Fibroblast of lung (primary cell): ENCODE measurements around the gene KRT37. TPM values are rescaled to one million over a fixed set of nuclear protein-coding genes. Genes with fewer than 3 reads are reported as not detected.

Experiments used
- DNase-seq, 2 donors: peaks; one replicate each; pipeline versions ENCODE4 v3.0.0 to v3.0.0-alpha.2; 2010; ENCODE audit warnings: low read depth in 2 of 2
- H2AFZ ChIP-seq: 2 replicates; pipeline ENCODE4 v1.5.1; 2012; ENCODE audit warnings: low read length, control low read depth, inconsistent platforms
- H3K27ac ChIP-seq: 2 replicates; pipeline ENCODE4 v1.5.1; 2011; ENCODE audit warnings: low read length, control low read depth; ENCODE audit not compliant: insufficient read depth
- H3K27me3 ChIP-seq: 2 replicates; pipeline ENCODE4 v1.5.1; 2011; ENCODE audit warnings: mild to moderate bottlenecking, low read length; ENCODE audit not compliant: control insufficient read depth, insufficient read depth
- H3K36me3 ChIP-seq: 2 replicates; pipeline ENCODE4 v1.5.1; 2011; ENCODE audit warnings: low read length; ENCODE audit not compliant: control insufficient read depth, insufficient read depth
- H3K4me1 ChIP-seq: 2 replicates; pipeline ENCODE4 v1.5.1; 2011; ENCODE audit warnings: low read length; ENCODE audit not compliant: control insufficient read depth, insufficient read depth; ENCODE audit errors: extremely low read depth
- H3K4me2 ChIP-seq: 2 replicates; pipeline ENCODE4 v1.5.1; 2011; ENCODE audit warnings: low read length, control low read depth; ENCODE audit not compliant: insufficient read depth; ENCODE audit errors: extremely low read depth
- H3K4me3 ChIP-seq, 4 experiments: fragments of 200-600 bp in 1 of 4; sonication (generic) in 1 of 4; replicated peaks in 1 of 4; 2 replicates each; pipeline ENCODE4 v1.5.1; 2011 to 2016; ENCODE audit warnings: low read length in 4 of 4, low read depth in 3 of 4, mild to moderate bottlenecking in 3 of 4, control low read depth in 2 of 4, inconsistent platforms in 1 of 4, mixed read lengths in 1 of 4; ENCODE audit not compliant: insufficient read depth in 1 of 4; ENCODE audit errors: control extremely low read depth in 1 of 4
- H3K79me2 ChIP-seq: 2 replicates; pipeline ENCODE4 v1.5.1; 2012; ENCODE audit warnings: mild to moderate bottlenecking, low read length, inconsistent platforms; ENCODE audit not compliant: control insufficient read depth, insufficient read depth
- H3K9ac ChIP-seq: 2 replicates; pipeline ENCODE4 v1.5.1; 2011; ENCODE audit warnings: mild to moderate bottlenecking, low read length, control low read depth; ENCODE audit not compliant: insufficient read depth
- H3K9me3 ChIP-seq: 2 replicates; pipeline ENCODE4 v1.5.1; 2012; ENCODE audit warnings: low read depth, low read length; ENCODE audit not compliant: control insufficient read depth, insufficient read depth
- H4K20me1 ChIP-seq: 2 replicates; pipeline ENCODE4 v1.5.1; 2011; ENCODE audit warnings: low read length; ENCODE audit not compliant: control insufficient read depth, insufficient read depth; ENCODE audit errors: extremely low read depth
- EZH2 ChIP-seq: IDR thresholded peaks from 2 replicates; pipeline ENCODE4 v1.5.1; 2012; ENCODE audit warnings: low read length, control low read depth, mild to moderate bottlenecking; ENCODE audit errors: missing control alignments
- polyA plus RNA-seq, 2 donors: library from polyadenylated mRNA; depleted of rRNA in 1 of 2; stranded (reverse) in 1 of 2; unstranded in 1 of 2; fragments of >200 nt; gene quantifications; 2 replicates each; pipeline ENCODE4 v1.2.1, GENCODE V29; 2011 to 2012; ENCODE audit warnings: missing spikeins in 1 of 2
- total RNA-seq: library from RNA; depleted of rRNA; stranded (reverse); fragments of >200 nt; gene quantifications from 2 replicates; pipeline ENCODE4 v1.2.1, GENCODE V29; 2014
- TF ChIP-seq, protein P1 (sequence below), 2 donors: IDR thresholded peaks in 1 of 2; conservative IDR thresholded peaks in 1 of 2; 1 replicate in 1 of 2; 2 replicates in 1 of 2; pipeline ENCODE4 v1.5.1; 2011 to 2012; ENCODE audit warnings: low read length in 2 of 2, control low read depth in 1 of 2, inconsistent platforms in 1 of 2, low read depth in 1 of 2, mild to moderate bottlenecking in 1 of 2

KRT37 gene
- total and polyA plus RNA-seq, 2 donors (not counting 1 experiment from before 2014, with no cell fraction given): not detected

DNA sequence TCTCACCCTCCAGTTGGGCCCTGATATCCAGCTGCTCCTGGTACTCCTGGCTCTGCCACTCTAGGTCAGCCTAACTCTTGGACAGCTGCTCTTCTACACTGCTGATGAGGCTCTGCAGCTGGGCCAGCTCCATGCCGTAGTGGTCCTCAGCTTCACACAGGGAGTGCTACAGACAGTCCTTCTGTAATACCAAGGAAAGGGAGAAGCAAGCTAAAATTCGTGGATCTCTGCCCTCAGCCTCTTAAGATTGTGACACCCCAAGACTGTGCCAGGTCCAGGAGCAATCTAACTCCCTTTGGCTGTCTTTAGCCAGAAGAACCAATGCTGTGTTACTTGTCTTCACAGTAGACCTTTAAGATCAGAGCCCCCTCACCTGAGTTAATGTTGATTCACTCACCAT is 24.1 kb upstream of the KRT37 start:
- Histone ChIP-seq H3K4me3 (no peak overlapping the region), H3K4me2 (no peak overlapping the region), H2AFZ (no peak overlapping the region), H3K79me2 (no peaks in the 10 kb centered on the region), H3K27me3 (peaks cover 2% of the 10 kb centered on the region), H4K20me1 (no peaks in the 10 kb centered on the region), H3K9me3 (no peaks in the 10 kb centered on the region), H3K27ac (no peak overlapping the region), H3K4me1 (peaks cover 2% of the 10 kb centered on the region), H3K36me3 (no peaks in the 10 kb centered on the region), H3K9ac (no peak overlapping the region)
- TF ChIP-seq, protein P1, sequence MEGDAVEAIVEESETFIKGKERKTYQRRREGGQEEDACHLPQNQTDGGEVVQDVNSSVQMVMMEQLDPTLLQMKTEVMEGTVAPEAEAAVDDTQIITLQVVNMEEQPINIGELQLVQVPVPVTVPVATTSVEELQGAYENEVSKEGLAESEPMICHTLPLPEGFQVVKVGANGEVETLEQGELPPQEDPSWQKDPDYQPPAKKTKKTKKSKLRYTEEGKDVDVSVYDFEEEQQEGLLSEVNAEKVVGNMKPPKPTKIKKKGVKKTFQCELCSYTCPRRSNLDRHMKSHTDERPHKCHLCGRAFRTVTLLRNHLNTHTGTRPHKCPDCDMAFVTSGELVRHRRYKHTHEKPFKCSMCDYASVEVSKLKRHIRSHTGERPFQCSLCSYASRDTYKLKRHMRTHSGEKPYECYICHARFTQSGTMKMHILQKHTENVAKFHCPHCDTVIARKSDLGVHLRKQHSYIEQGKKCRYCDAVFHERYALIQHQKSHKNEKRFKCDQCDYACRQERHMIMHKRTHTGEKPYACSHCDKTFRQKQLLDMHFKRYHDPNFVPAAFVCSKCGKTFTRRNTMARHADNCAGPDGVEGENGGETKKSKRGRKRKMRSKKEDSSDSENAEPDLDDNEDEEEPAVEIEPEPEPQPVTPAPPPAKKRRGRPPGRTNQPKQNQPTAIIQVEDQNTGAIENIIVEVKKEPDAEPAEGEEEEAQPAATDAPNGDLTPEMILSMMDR (conservative IDR thresholded peaks at IDR 0.05 in 1 of 2, IDR thresholded peaks at IDR 0.05 in 1 of 2; ENCODE audit: low read depth in 1 of 2, low read length in 2 of 2): no peak
- no peak for TF ChIP-seq EZH2
- no peak for DNase-seq

DNA sequence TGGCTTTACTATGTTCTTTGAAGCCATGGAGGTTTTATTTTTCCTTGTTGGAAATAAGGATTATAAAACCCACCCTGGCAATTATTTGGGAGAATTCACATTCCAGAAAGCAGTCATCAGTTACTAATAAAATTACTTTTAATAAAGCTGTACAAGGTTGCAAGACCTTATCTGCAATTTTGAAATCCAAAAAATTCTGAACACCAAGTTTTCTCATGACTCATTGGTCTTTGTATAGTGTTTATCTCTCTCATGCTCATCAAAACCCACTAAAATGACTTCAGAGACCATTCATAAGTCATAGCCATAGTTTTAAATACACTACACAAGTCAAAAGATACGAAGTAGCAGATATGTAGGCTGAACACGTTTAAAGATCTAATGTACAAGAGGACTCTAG is 22.4 kb upstream of the KRT37 start:
- H4K20me1 ChIP-seq: no peaks in the 10 kb centered on the region
- H3K27ac ChIP-seq: peak overlapping the region; percentile 22
- H3K36me3 ChIP-seq: no peaks in the 10 kb centered on the region
- H2AFZ ChIP-seq: no peak overlapping the region
- peak; percentile 34 to 89 for DNase-seq
- no peaks in the 10 kb centered on the region for H3K9me3 ChIP-seq
- peaks cover 2% of the 10 kb centered on the region for H3K4me1 ChIP-seq
- no peak overlapping the region for H3K9ac ChIP-seq
- H3K4me2 ChIP-seq: no peak overlapping the region
- peaks cover 2% of the 10 kb centered on the region for H3K27me3 ChIP-seq
- no peak overlapping the region for H3K4me3 ChIP-seq
- TF ChIP-seq, protein P1 (conservative IDR thresholded peaks at IDR 0.05 in 1 of 2, IDR thresholded peaks at IDR 0.05 in 1 of 2; ENCODE audit: low read depth in 1 of 2, low read length in 2 of 2): no peak
- TF ChIP-seq EZH2: no peak
- H3K79me2 ChIP-seq: no peaks in the 10 kb centered on the region

DNA sequence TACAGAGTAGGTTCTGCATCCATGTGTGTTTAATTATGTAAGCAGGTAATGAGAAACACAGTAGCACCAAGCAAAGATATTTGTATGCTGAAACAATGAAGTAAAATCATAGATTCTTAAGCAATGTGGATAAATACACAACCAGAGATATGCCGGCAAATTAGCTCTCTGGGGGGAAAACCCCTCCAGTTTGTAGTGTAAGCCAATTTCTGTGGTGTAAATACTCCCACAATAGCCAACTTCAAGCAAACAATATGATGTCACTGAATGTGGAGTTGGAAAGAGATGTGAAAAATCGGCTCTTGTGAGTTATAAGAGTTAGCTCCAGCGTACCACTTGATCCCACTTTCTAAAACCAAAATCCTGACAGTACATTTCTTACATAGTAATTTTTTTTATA is 20.3 kb upstream of the KRT37 start:
- peaks cover 4% of the 10 kb centered on the region for H3K27me3 ChIP-seq
- H3K9ac ChIP-seq: no peak overlapping the region
- no peaks in the 10 kb centered on the region for H4K20me1 ChIP-seq
- H3K4me1 ChIP-seq: peaks cover 2% of the 10 kb centered on the region
- no peak overlapping the region for H3K4me3 ChIP-seq
- H3K9me3 ChIP-seq: no peaks in the 10 kb centered on the region
- H2AFZ ChIP-seq: no peak overlapping the region
- TF ChIP-seq, protein P1 (conservative IDR thresholded peaks at IDR 0.05 in 1 of 2, IDR thresholded peaks at IDR 0.05 in 1 of 2; ENCODE audit: low read depth in 1 of 2, low read length in 2 of 2): no peak
- TF ChIP-seq EZH2: no peak
- no peaks in the 10 kb centered on the region for H3K36me3 ChIP-seq
- no peaks in the 10 kb centered on the region for H3K79me2 ChIP-seq
- no peak overlapping the region for H3K4me2 ChIP-seq
- DNase-seq: no peak
- no peak overlapping the region for H3K27ac ChIP-seq
